HG03457 (cell line): ENCODE results near the gene MLANA.
A peak's percentile ranks its signal among the peaks of the same experiment; 100 is the strongest.

Experiments used
- ATAC-seq: cut with Tn5 transposase; IDR thresholded peaks from one replicate; pipeline ENCODE4 v1.9.1; 2021; ENCODE audit warnings: moderate number of reproducible peaks; ENCODE audit not compliant: unreplicated experiment

The MLANA gene

DNA sequence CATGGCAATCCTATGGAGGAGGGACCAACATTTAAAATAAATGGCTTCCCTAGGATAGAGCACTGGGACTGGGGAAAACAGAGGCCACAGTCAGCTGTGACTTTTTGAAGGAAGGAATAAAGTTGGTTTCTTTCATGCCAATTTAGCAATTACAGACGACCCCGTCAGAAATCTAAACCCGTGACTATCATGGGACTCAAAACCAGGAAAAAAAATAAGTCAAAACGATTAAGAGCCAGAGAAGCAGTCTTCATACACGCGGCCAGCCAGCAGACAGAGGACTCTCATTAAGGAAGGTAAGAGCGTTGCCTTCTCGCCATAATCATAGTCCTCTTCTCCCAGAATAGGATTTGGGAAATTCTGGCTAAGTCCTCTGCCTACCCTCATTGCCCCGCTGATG, at the start of gene MLANA:
MLANA (plus strand) TSS at position 249 of the 400 bp plus-strand sequence. CDS start 1,586 bp downstream, outside the sequence.
- ATAC-seq = no peak

DNA sequence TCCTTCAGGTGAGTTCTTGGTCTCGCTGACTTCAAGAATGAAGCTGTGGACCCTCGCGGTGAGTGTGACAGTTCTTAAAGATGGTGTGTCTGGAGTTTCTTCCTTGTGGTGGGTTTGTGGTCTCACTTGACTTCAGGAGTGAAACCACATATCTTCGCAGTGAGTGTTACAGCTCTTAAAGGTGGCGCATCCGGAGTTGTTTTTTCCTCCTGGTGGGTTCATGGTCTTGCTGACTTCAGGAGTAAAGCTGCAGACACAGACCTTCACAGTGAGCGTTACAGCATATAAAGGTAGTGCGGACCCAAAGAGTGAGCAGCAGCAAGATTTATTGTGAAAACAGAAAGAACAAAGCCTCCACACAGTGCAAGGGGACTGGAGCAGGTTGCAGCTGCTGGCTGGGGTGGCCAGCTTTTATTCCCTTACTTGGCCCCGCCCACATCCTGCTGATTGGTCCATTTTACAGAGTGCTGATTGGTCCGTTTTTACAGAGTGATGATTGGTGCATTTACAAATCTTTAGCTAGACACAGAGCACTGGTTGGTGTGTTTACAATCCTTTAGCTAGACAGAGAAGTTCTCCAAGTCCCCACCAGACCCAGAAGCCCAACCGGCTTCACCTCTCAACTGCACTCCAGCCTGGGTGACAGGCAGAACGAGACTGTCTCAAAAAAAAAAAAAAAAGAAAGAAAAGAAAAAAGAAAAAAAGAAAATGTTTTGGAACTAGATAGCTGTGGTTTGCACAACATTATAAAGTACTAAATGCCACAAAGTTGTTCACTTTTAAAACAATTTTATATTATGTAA, 48.7 kb upstream of the MLANA start:
- no peak for ATAC-seq

DNA sequence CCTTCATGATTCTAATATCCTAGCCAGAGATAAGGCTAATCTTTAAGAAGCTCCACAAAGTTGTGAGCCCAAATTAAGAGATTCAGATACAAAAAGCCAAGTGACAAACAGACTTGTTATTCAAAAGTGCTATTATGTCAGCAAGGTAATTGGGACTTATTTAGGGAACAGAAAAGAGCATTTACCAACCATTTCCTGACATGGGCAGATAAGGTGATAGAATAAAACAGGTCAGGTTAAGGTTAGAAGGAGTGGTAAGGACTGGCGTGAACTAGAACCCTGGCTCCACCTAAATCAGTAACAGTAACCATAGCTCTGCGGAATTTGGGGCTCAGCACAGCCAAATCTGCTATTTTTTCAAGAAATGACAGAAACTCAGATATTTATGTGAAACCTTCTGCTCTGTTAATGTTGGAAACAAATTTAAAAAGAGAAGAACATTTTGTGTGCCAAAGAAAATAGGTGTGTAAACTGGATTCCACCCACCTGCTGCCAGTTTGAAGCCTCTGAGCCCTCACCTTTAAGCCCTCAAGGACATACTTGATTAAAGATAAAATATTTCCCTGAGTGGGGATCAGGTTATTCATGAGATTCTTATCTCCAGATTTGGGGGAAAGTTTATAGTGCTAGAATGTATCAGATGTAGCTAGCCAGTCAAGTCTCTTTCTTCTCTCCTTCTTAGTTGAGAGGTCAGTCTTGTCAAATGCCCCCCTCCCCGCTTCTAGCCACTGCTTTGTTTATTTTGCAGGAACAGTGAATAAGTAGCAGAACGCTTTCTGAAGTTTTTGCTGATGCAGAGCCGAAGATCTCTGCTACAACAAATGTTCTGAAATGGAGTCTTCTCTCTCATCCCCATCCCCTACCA, 47.5 kb upstream of the MLANA start:
- no peak for ATAC-seq

- no peak for ATAC-seq
These were observed 46.8 kb upstream of the MLANA start for GRCh38 chr9:5843794-5844471.

DNA sequence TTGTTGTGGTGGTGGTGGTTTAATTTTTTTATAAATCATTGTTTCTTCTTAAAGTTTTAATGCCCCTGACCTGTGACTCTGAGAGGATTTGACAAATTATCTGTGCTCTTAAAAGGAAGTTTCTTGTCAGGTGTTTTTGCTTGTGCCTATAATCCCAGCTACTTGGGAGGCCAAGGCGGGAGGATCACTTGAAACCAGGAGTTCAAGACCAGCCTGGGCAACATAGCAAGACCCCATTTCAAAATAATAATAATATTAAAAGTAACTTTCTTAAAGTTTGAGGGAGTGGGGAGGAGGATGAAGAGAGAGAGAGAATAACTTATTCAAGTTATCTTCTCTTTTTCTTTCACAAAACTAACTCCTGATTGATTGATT, 45.5 kb upstream of the MLANA start:
- ATAC-seq = no peak

- no peak for ATAC-seq
These were observed 44.6 kb upstream of the MLANA start for GRCh38 chr9:5846096-5846495.

DNA sequence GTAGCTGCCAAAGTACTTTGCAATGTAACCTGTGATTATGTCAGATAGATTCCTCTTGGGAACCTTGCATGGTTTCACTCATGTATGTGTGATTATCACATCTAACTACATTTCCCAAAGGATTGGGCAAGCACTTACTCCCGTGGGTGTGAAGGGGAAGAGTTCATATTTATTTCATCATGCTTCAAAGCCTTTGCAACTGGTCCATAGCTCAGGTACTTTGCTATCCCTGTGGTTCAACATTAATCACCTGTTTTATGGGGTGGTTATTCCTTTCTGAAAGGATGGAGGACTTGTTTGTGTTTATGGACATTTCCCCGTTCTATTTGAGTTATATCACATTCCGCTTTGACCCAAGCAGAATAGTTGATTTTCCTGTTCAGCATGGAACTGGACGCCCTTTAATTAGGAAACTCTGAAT, 44.2 kb upstream of the MLANA start:
- no peak for ATAC-seq

DNA sequence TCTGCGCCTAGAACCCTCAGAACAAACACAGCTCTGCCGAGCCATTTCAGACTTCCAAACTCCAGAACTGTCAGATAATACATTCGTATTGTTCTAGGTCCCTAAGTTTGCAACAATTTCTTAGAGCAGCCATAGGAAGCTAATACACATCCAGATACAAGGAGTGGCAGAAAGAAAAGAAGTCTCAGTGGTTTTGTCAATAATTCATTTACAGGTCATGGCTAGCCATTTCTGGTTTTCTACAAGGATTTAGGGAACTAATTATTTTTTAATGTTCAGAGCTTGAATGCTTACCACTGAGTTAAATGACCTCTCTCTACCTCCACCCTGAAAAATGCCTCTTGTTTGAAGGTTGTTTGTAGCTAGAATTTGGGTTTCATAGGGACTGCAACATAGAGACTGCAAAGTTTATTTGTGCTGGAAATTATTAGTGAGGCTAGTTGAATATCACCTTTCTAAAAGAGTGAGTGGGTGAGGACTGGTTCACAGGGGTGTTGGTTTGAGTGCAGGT, 42.3 kb upstream of the MLANA start:
- no peak for ATAC-seq

GRCh38 chr9:5850724-5851122, 40.0 kb upstream of the MLANA start:
- no peak for ATAC-seq

DNA sequence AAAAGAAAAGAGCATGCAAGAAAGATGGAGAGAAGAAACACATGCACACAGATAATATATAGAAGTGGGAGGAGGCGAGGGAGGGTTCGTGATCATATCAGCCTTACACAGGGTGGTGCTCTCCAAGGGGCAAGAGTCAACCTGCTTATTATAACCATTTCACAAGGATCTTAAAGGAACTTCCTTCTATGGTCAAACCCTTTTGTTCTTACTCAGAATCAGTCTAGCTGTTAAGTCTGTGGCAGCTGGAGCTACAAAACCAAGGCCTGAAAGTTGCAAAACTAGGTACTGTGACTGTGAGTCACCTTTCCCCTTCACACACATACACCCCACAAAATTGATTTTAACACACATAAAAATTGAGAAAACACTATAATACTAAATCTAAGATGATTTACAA, 39.2 kb upstream of the MLANA start:
- ATAC-seq = peak; percentile 69

- no peak for ATAC-seq
These were observed 37.7 kb upstream of the MLANA start for GRCh38 chr9:5852987-5853386.

DNA sequence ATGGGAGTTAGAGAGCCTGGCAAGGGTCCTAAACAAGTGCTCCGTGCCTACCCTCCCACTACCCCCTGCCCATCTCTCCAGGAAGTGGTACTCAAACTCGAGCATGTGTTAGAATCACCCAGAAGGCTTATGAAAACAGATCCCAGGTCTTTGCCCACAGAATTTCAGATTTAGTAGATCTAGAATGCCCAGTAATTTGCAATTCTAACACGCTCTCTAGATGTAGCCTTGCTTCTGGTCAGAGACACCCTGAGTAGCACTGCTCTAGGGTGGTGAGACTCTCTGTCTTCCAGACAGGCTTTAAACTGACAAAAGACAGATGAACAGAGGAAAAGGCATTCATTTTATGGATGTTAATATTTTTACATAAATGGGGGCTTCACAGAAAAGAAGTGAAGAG, 37.1 kb upstream of the MLANA start:
- no peak for ATAC-seq

DNA sequence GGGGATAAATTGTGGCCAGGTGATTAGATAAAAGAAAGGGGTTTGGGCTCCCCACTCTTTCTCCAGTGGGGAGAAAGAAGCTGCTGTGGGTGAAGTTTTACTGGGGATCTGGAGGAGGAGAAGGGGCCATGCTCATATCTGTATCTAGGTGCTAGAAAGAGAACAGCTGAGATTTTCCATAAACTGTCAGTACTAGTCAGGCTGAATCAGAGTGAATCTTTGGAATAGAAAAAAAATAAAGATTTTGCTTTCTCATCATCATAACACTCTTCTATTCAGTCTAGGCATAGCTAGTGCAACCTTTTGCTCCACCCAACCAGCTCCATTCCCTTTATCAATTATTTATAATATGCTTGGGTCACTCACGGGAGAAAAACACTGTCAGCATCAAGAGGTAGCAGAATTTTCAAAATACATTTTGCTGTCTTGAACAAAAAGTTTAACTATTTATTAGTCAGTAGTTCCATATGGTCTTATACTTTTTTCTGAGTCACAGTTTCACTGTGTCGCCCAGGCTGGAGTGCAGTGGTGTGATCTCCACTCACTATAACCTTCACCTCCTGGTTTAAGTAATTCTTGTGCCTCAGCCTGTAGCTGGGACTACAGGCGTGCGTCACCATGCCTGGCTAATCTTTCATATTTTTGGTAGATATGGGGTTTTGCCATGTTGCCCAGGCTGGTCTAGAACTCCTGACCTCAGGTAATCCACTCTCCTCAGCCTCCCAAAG, 36.5 kb upstream of the MLANA start:
- ATAC-seq = no peak

- ATAC-seq = no peak
These were observed 32.8 kb upstream of the MLANA start for GRCh38 chr9:5857928-5858327.

DNA sequence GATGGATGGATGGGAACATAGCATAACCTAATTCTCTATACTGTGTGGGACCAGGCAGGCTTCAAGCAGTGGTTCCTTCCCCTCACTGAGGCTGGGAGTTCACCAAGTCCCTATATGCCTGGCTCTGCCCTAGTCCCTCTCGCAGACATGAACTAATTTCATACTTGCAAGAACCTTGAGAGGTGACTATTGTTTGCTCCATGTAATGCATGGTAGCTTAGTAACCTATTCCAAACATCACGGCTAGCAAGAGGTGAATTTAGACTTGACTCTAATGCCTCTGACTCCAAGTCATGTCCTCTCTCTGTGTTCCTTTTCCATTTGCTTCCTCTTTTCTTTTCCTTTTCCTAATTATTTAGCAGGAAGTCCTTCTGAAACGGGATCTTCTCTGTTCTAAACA, 31.9 kb upstream of the MLANA start:
- no peak for ATAC-seq

GRCh38 chr9:5863092-5863746, 27.5 kb upstream of the MLANA start:
- no peak for ATAC-seq

DNA sequence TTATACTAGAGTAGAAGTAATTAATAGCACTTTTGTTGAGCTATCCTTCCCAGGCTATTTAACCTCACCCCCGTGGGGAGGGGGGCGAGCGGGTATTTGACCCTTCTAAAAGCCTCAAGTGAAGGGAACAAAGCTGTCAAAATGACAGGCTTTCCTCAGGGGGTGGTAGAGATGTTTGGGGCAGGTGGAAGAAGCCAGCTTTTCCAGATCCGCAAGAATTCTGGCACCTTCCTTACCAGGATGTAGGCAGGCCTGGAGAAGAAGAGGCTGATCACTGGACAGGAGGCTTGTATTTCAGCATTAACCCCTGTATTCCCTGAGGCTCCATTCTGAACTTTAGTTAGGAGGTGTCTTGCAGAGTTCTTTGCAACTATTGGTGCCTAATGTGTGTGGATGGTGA, 26.2 kb upstream of the MLANA start:
- no peak for ATAC-seq

DNA sequence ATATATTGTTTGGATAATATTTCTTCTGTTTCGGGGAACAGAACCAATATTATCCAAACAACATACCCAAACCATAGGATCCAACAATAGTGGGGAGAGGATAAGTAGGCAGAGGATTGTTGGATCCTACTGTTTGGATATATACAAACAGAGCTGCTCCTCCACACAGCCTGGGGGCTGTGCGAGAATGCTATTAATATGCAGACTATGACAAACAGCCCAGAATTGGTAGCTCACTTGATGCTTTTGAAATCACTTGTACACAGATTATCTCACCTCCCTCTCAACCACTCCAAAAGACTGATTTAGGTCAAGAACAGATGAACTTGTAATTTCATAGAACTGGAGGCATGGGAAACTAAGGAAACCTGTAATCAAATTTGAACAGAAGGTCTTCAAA, 24.4 kb upstream of the MLANA start:
- no peak for ATAC-seq

- ATAC-seq = no peak
These were observed 24.0 kb upstream of the MLANA start for GRCh38 chr9:5866685-5867084.

DNA sequence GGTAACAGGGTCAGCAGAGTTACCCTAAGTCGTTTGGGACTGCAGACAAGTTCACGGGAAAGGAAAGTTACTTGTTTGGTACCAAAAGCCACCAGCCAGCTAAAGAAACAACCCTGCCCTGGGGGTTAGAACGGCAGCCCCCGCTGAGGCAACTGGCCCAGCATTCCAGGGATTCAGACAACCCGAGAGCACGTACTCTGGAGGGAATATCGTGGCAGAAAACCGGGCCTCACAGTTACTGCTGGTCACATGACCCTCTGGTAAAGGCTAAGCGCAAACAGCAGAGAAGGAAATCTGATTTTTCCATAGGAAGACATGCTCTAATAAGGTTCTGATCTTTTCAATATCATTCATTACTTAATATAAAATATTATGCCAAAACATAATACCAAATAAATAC, 22.5 kb upstream of the MLANA start:
- no peak for ATAC-seq
